H1 (cell line): ENCODE measurements around the gene ZNF512. TPM values are rescaled to one million over a fixed set of nuclear protein-coding genes. Genes with fewer than 3 reads are reported as not detected.

Source experiments
- JUND ChIP-seq: IDR thresholded peaks from 2 replicates; pipeline ENCODE4 v1.6.1; 2011; ENCODE audit warnings: mild to moderate bottlenecking, improper control_type of control experiment, low read length
- KDM4A ChIP-seq: IDR thresholded peaks from one replicate; pipeline ENCODE4 v1.7.1; 2012; ENCODE audit warnings: low read depth, mild to moderate bottlenecking, moderate library complexity, low read length, inconsistent platforms; ENCODE audit not compliant: severe bottlenecking
- PHF8 ChIP-seq: fragments of 200-600 bp; sonication (generic); conservative IDR thresholded peaks from 2 replicates; pipeline ENCODE4 v1.7.1; 2012; ENCODE audit warnings: low read depth, mild to moderate bottlenecking, inconsistent platforms, low read length, moderate library complexity
- TAF7 ChIP-seq: optimal IDR thresholded peaks from 2 replicates; pipeline ENCODE3; 2011; ENCODE audit warnings: low read depth, mild to moderate bottlenecking, inconsistent platforms, low read length, moderate library complexity, borderline replicate concordance
- polyA plus RNA-seq, 7 experiments: library from polyadenylated mRNA; depleted of rRNA in 3 of 7; stranded (reverse) in 5 of 7; unstranded in 2 of 7; fragments of >200 nt in 5 of 7; fragments of 200-250 nt in 2 of 7; gene quantifications; 1 replicate in 5 of 7; 2 replicates in 1 of 7; 4 replicates in 1 of 7; pipeline versions ENCODE4 v1.2.1 to v1.2.3, GENCODE V29; 2011 to 2013; ENCODE audit warnings: missing spikeins in 2 of 7, mixed read lengths in 2 of 7
- total RNA-seq: library from RNA; stranded (reverse); fragmentation: NEBNext Ultra II Directional; extraction: Animal tissue kit (Norgen Biotek cat#: 25700); gene quantifications from 2 replicates; pipeline ENCODE4 v1.2.1, GENCODE V29; 2021

ZNF512 gene
- total and polyA plus RNA-seq, 2 of the 8 experiments (the other 6 are each of a cell fraction or from before 2014, with no cell fraction given), result 17.6 to 37.9 TPM

- TF ChIP-seq PHF8, result no peak
- no peak for TF ChIP-seq JUND
- TF ChIP-seq TAF7, result no peak
- no peak for TF ChIP-seq KDM4A
- TF ChIP-seq, all 59 proteins: peak for 0
These were observed 21.8 kb upstream of the ZNF512 start (continued) for GRCh38 chr2:27561060-27561459.
